NB4 (cell line): ENCODE results near the gene A1CF.

Experiments used
- CTCF ChIP-seq: IDR thresholded peaks from one replicate; pipeline ENCODE4 v1.5.1; 2012; ENCODE audit warnings: low read depth, low read length
- MAX ChIP-seq: IDR thresholded peaks from 2 replicates; pipeline ENCODE4 v1.6.1; 2011; ENCODE audit warnings: low read depth, low read length
- POLR2A ChIP-seq: IDR thresholded peaks from 2 replicates; pipeline ENCODE4 v1.6.1; 2011; ENCODE audit warnings: mild to moderate bottlenecking; ENCODE audit not compliant: insufficient read length; ENCODE audit errors: extremely low read depth

GRCh38 chr10:50830066-50830465 lies 55.4 kb downstream of the A1CF start:
- no peak for TF ChIP-seq POLR2A
- TF ChIP-seq CTCF = no peak
- no peak for TF ChIP-seq MAX
